ENCODE measurements around the gene CALD1.

CALD1 gene

DNA sequence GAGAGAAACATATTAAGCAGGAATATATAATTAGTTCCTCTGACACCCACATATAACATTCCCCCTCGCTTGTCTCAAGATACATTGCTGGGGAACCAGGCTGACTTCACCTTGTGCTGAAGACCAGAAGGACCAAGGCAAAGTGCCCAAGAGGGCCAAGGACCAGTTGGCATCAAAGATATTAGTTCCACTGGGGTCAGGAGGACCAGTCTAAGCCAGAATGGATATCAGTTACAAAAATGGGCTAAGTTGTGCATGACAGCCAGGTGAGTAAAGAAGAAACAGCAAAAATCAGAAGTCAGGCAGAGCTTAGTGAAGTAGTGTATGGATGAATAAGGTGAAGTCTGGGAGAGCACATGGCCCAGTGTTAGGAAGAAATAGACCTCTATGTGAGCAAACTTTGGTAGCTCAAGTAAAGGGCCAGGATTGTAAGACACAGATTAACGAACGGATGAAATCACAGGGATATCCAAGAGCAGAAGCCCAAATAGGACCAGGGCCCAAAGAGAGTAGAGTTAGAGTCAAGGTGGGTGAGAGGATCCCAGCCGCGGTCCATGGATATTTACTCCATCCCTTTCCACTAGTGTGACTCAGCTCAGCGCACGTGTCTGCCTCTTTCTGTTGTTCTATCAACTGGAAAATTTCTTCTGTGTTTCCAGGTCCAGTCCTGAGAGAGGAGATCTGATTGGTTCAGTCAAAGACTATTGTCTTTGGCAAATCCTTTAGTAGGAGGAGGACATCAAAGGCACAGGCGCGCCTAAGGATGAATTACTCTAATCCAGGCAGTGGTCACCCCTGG is 5.0 kb downstream of the CALD1 start:
- ChIA-PET POLR2A (ENCODE audit: low non-redundant PET) (no interaction called here), CTCF (interaction anchor here (0.7 kb wide), 1 partner anchor 499 kb away, joined by 3 read pairs; no protein-coding TSS in a partner anchor)
- no peak for DNase-seq (ENCODE audit: low spot score)
- H3K27ac ChIP-seq = no peak overlapping the region
- TF ChIP-seq, protein P1, sequence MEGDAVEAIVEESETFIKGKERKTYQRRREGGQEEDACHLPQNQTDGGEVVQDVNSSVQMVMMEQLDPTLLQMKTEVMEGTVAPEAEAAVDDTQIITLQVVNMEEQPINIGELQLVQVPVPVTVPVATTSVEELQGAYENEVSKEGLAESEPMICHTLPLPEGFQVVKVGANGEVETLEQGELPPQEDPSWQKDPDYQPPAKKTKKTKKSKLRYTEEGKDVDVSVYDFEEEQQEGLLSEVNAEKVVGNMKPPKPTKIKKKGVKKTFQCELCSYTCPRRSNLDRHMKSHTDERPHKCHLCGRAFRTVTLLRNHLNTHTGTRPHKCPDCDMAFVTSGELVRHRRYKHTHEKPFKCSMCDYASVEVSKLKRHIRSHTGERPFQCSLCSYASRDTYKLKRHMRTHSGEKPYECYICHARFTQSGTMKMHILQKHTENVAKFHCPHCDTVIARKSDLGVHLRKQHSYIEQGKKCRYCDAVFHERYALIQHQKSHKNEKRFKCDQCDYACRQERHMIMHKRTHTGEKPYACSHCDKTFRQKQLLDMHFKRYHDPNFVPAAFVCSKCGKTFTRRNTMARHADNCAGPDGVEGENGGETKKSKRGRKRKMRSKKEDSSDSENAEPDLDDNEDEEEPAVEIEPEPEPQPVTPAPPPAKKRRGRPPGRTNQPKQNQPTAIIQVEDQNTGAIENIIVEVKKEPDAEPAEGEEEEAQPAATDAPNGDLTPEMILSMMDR (conservative IDR thresholded peaks at IDR 0.05; ENCODE audit: low read depth) = no peak

DNA sequence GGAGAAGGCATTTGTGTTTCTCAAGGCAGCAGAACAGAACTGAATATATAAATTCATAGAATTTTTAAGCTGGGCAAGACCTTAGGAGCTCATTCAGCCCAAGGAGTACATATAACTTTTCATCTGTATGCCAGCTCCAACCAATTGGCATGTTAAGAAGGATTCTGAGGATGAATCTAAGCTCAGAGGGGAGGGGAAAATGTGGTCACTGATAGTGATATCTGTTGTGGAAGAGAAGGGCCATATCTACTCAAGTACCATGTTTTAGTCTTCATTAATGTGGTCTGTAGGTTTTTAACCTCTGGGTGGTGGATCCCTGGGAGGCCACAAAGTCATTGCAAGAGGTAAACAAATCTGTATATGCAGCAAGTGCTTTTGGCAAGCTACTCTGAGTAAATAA is 6.4 kb downstream of the CALD1 start:
- H3K27ac ChIP-seq = no peak overlapping the region
- TF ChIP-seq, protein P1 (conservative IDR thresholded peaks at IDR 0.05; ENCODE audit: low read depth) = no peak
- ChIA-PET CTCF (no interaction called here), POLR2A (ENCODE audit: low non-redundant PET) (no interaction called here)
- no peak for DNase-seq (ENCODE audit: low spot score)

DNA sequence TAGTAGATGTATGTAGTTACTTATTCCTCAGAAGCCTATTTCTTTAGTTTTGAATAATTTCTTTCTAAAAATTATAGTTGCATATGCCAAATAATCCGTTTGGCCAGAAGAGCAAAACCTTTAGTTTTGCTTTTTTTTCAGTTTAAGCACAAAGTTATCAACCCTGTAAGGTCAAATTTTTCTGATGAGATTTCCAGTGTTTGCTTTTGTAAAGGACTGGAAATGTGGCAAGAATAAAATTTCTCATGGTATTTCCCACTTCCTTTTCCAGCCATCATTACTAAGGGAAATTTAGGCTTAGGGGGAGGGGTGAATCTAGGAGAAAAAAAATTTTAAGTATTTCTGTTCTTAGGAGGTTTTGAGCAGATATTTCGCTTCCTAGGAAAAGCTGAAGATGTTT is 7.6 kb downstream of the CALD1 start:
- no peak for DNase-seq (ENCODE audit: low spot score)
- CTCF ChIA-PET = no interaction called here
- TF ChIP-seq, protein P1 (conservative IDR thresholded peaks at IDR 0.05; ENCODE audit: low read depth) = no peak

DNA sequence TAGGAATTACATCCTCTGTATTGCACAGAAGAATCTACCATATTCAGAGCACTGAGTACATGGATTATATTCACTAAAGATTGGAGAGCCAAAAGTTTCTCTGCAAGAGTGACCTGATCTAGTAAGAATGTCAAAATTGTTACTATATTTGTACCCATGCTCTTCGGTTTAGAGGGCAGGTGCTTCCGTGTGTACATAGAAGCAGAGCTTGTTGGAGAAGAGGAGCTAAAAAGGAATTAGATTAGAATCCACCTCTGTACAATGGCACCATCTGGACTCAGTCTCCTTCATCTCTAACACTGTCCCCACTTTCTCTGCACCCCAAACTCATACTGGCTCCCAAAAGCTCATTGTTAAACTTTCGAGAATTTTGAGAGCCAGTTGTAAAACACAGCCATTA is 8.3 kb downstream of the CALD1 start:
- TF ChIP-seq, protein P1 (conservative IDR thresholded peaks at IDR 0.05; ENCODE audit: low read depth) = no peak
- no peak overlapping the region for H3K27ac ChIP-seq
- ChIA-PET CTCF (no interaction called here), POLR2A (ENCODE audit: low non-redundant PET) (no interaction called here)
- DNase-seq (ENCODE audit: low spot score) = no peak

More for the DNA sequence above, 7.6 kb downstream of the CALD1 start:
- no peak overlapping the region for H3K27ac ChIP-seq
- POLR2A ChIA-PET (ENCODE audit: low non-redundant PET) = no interaction called here

DNA sequence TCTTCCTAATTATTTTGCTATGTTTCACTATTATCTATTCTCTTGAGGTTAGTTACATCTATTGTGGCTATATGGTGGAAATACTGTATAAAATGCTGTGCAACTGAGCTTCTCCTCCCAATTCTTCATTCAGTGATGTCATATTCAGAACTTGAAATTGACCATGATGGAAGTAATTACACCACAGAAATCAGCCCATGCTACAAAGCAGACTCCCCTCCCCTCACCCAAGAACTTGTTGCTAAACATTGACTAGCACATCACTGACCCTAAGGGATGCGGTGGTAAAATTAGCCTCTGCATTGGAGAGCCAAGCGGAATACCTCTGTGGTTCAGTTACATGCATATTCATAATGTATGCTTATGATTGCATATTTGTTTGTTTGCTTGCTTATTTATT is 8.8 kb downstream of the CALD1 start:
- ChIA-PET CTCF (no interaction called here), POLR2A (ENCODE audit: low non-redundant PET) (no interaction called here)
- TF ChIP-seq, protein P1 (conservative IDR thresholded peaks at IDR 0.05; ENCODE audit: low read depth) = no peak
- H3K27ac ChIP-seq = no peak overlapping the region
- DNase-seq (ENCODE audit: low spot score) = no peak

DNA sequence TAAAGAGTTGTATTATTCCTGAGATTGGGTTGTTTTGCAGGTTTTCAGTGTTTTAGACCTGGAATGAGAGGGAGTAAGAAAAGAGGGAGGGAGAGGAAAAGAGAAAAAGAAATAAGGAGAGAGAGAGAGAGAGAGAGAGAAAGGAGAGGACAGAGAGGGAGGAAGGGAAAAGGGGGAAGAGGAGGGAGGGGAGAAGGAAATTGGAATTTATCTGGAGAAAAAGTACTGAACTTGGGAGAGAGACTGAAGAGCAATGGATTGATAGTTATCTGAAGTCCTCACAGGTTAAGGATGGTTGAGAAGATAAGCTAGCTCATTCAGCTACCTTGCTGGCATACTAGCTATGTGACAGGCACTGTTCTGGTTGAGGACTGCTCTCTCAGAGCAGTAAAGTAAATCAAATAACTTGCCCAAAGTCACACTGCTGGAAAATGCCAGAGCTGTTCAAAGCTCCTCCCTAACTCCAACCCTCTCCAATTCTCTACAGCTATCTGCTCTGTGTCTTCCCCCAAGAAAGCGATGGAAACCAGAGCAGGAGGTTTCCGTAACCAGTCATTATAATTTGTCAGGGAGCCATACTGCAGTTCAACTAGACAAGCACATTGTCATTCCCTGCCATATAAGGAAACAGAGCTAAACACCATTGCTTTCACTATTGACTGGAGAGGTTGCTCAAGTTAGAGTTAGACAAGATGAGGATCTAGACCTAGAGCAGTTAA is 10.7 kb downstream of the CALD1 start:
- no peak overlapping the region for H3K27ac ChIP-seq
- no peak for DNase-seq (ENCODE audit: low spot score)
- TF ChIP-seq, protein P1 (conservative IDR thresholded peaks at IDR 0.05; ENCODE audit: low read depth) = no peak
- ChIA-PET POLR2A (ENCODE audit: low non-redundant PET) (no interaction called here), CTCF (interaction anchor here (0.9 kb wide), 1 partner anchor 421 kb away, joined by 3 read pairs; no protein-coding TSS in a partner anchor)
